NCI-H146 (cell line): Measurements from ENCODE around the gene LY86.

Experiments
- DNase-seq: peaks from one replicate; lab custom pipeline; 2025; lab: John Stamatoyannopoulos, UW

Gene LY86

DNA sequence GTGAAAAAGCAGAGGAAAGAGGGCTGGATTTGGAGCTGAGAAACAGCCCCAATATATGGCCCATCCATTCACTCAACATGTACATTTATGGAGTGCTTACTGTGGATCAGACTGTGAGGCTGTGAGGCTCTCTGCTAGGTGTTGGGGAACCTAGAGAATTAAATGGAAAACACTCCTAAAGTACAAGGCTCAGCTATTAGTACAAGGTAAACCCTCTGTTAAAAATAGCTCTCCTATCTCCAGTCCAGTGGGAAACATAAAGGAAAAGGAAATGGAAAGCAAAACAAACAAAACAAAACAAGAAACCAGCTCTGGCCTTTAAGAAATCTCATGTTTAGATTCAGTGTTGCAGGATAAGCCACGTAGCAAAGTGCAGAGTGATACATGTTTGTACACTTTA lies 35.0 kb downstream of the LY86 start:
- DNase-seq: no peak

- DNase-seq: no peak
These were observed 35.9 kb downstream of the LY86 start for GRCh38 chr6:6624269-6624990.

DNA sequence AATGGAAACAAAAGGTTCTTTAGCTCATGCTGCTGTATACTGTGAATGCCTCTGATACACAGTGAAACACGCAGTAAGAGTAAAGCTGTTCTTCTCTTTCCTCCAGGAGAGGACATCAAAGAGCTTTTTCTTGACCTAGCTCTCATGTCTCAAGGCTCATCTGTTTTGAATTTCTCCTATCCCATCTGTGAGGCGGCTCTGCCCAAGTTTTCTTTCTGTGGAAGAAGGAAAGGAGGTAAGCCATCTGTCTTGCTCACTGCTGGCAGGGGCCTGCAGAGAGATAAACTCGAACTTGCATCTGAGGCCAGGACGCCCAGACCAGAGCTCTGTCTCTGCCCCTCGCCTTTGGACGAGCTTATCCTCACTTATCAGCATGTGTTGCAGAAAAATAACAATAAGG lies 37.7 kb downstream of the LY86 start:
- no peak for DNase-seq

- no peak for DNase-seq
These were observed 40.9 kb downstream of the LY86 start for GRCh38 chr6:6629402-6629801.

DNA sequence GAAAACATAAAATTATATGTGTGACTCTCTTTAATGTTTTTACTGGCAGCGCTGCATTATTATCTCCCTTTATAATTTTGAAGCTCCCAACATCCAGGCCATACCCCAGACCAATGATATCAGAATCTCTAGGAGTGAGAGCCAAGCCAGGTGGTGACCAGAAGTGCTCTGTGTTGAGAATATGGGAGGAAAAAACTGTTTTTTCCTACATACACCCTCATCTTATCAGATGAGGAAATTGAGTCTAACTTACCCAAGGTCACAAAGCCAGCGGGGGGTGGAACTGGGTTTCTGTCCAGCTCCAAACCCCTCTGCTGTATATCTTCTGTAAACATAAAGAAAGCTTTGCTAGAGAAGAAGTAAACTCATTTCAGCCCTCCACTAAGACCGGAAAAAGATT lies 42.5 kb downstream of the LY86 start:
- no peak for DNase-seq

DNA sequence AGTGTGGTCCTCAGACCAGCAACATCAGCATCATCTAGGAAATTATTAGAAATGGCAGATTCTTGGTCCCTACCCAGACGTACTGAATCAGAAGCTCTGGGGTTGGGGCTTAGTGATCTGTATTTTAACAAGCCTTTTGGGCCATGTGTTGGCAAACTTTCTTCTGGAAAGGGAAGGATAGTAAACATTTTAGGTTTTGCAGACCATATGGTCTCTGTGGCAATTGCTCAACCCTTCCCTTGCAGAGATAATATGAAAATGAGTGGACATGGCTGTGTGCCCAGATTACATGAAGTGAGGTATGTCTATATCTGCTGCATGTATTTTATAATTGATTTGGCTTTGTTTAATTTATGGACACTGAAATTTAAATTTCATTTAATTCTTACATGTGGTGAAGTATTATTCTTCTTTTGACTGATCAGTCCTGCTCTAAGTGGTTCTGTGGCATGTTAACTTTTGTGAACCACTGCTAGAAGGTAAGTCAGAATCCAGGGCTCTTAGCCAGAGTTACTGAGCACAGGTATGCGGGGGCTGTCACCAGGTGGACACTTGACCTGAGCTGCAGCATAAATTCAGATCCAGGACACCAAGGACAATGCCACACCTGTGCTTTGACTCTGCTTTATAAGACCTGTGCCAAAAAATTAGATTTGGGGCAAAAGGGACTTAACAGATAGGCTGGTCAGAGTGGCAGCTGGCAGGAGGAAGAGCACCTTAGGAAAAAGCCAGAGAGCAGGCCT lies 43.2 kb downstream of the LY86 start:
- no peak for DNase-seq

GRCh38 chr6:6633898-6634734 lies 45.6 kb downstream of the LY86 start:
- DNase-seq: no peak

GRCh38 chr6:6634735-6635075 lies 46.2 kb downstream of the LY86 start:
- no peak for DNase-seq

GRCh38 chr6:6635291-6635690 lies 46.8 kb downstream of the LY86 start:
- no peak for DNase-seq

DNA sequence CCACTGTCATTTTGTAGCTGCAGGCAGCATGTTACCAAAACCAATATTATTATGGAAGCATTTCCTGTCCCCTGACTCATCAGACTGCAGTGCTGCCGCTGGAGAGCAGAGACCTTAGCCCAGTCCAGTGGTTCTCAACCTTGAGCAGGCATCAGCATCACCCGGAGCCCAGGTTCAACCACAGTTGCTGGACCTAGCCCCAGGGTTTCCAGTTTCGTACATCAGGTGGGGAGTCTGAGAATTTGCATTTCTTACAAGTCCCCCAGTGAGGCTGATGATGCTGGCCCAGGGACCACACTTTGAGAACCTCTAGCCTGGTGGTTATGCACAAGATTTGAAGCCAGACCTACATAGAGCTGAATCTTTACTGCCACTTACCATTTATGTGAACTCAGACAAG lies 47.3 kb downstream of the LY86 start:
- no peak for DNase-seq

DNA sequence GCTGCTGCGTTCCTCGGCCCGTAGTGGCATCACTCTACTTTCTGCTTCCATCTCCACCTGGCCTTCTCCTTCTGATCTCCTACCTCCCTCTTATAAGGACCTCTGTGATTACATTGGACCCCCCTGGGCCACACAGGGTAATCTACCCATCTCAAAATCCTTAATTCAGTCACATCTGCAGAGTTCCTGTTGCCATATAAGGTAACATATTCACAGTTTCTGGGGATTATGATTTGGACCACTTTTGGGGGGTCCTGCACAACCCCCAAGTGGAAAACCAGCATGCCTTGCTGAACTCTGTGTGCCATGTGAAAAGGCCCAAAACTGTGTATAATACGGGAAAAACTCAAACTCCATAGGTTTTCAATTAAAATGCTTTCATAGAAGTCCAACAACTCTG lies 51.1 kb downstream of the LY86 start:
- DNase-seq: no peak

- DNase-seq: no peak
These were observed 52.4 kb downstream of the LY86 start for GRCh38 chr6:6640926-6641325.

GRCh38 chr6:6643398-6643797 lies 54.9 kb downstream of the LY86 start:
- DNase-seq: no peak

GRCh38 chr6:6645261-6645917 lies 56.9 kb downstream of the LY86 start:
- no peak for DNase-seq

GRCh38 chr6:6646384-6646783 lies 57.9 kb downstream of the LY86 start:
- no peak for DNase-seq

DNA sequence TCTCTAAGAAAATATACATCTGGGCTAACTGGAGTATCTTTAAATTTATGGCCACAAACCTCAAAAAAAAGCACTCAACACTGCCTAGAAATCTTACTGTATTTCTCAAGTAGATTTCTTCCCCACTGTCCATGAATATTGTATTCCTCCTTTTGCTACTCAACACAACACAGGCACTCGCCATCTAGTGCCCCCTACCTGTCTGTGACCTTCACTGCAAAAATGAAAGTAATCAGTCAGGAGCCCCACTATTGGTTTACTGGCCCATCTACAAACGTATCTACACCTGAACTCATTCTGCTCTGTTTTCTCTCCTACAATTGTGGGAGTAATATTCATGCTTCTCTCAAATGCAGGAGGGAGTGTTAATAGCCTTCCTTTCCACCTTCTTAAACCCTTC lies 58.3 kb downstream of the LY86 start:
- no peak for DNase-seq

DNA sequence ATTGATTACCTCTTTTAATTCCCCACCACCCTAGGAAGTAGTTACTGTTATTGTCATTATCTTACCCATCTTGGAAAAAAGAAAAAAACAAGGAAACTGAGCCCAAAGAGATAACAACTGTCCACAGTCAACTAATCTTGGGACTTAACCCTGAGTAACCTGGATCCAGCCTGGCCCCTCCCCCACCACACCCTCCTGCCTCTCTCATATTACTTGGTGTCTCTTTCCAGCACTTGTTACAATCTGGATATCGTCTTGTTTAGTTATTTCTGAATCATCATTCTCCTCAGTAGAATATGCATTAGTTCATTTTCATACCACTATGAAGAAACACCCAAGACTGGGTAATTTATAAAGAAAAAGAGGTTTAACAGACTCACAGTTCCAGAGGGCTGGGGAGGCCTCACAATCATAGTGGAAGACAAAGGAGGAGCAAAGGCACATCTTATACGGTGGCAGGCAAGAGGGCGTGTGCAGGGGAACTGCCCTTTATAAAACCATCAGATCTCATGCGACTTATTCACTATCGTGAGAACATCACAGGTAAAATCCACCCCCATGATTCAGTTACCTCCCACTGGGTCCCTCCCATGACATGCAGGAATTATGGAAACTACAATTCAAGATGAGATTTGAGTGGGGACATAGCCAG lies 60.3 kb downstream of the LY86 start:
- DNase-seq: no peak

DNA sequence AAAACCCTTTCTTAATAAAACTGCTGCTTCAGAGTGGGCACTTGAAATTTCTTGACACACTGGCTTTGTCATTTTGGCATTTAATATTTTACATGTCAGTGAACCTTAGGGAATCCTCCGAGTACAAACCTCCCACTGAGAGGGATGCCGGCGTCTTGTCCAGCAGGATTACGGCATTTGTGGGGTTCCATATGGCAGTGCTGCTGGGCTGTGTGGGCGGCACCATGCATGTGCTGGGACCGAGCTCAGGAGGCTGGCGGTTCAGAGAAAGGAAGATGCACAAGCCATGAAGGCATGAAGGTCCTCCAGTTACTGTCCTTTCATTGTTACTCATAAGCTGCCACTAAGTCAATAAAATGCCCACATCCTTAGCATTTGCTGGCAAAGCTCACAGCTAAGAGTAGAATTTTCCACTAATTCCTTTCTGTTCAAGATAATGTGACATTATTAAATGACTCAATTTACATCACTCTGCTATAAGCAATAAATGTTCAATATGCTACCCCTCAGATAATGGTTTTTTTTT lies 61.4 kb downstream of the LY86 start:
- no peak for DNase-seq

GRCh38 chr6:6650839-6651238 lies 62.3 kb downstream of the LY86 start:
- DNase-seq: no peak

DNA sequence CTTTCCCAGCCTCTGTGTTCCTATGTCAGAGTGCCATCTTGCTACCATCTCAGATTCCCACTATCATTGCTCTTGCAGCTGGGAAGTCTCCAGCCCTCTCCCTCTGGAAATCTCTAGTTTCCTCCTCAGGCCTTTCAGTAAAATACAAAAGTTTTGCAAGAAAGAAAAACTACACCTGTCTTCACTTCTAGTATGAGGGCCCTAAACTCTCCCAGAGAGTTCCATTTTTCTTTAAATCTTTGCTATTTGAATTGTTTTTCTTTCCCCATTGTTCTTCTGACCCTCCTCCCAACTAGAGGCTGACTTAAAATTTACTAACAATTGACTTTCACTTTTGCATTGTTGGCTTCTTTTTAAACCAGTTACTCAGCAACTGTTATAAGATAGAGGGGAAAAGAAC lies 62.8 kb downstream of the LY86 start:
- no peak for DNase-seq

GRCh38 chr6:6652932-6653331 lies 64.4 kb downstream of the LY86 start:
- no peak for DNase-seq
